WTC11 (cell line): Measurements from ENCODE around the gene NT5C1A. TPM values are rescaled to one million over a fixed set of nuclear protein-coding genes. Genes with fewer than 3 reads are reported as not detected.

ENCODE experiments used
- ATAC-seq: fragments of 200-7000 bp; cut with Tn5 transposase; 2 replicates; pipeline ENCODE4 v1.10.0; 2021; ENCODE audit warnings: mild to moderate bottlenecking, moderate library complexity
- CTCF ChIA-PET: fragments of 300-600 bp; sonication (Branson Sonifier 250); formaldehyde crosslinking; loops from one replicate; lab custom pipeline; 2021; ENCODE audit warnings: antibody characterized with exemption; lab: Charles Lee
- POLR2A ChIA-PET: fragments of 350-600 bp; sonication (Branson Sonifier 250); formaldehyde crosslinking; loops from one replicate; lab custom pipeline; 2021; ENCODE audit warnings: antibody characterized with exemption; lab: Charles Lee
- DNase-seq: peaks from one replicate; pipeline ENCODE4 v3.0.0; 2021; ENCODE audit warnings: low spot score
- H3K27ac Mint-ChIP-seq: 2 replicates; pipeline ENCODE4 v1.8.0; 2021; ENCODE audit warnings: mixed read lengths
- H3K27me3 Mint-ChIP-seq: 2 replicates; pipeline ENCODE4 v1.8.0; 2021; ENCODE audit warnings: low read depth, mild to moderate bottlenecking, moderate library complexity, mixed read lengths
- H3K36me3 Mint-ChIP-seq: 2 replicates; pipeline ENCODE4 v1.8.0; 2021; ENCODE audit warnings: mixed read lengths
- H3K4me1 Mint-ChIP-seq: 2 replicates; pipeline ENCODE4 v1.8.0; 2022; ENCODE audit warnings: mixed read lengths
- H3K4me3 Mint-ChIP-seq: 2 replicates; pipeline ENCODE4 v1.8.0; 2021; ENCODE audit warnings: mild to moderate bottlenecking, moderate library complexity, mixed read lengths
- H3K9me3 Mint-ChIP-seq: 2 replicates; pipeline ENCODE4 v1.8.0; 2021; ENCODE audit warnings: mixed read lengths
- ELF4 ChIP-seq: sonication (generic); formaldehyde crosslinking; IDR thresholded peaks from 2 replicates; pipeline ENCODE4 v1.8.1; 2022; ENCODE audit warnings: low read depth, mild to moderate bottlenecking, moderate library complexity, missing genetic modification reagents
- MYBL2 ChIP-seq: sonication (generic); formaldehyde crosslinking; IDR thresholded peaks from 2 replicates; pipeline ENCODE4 v1.8.1; 2023; ENCODE audit warnings: mild to moderate bottlenecking, moderate library complexity, missing genetic modification reagents
- NFE2L1 ChIP-seq: sonication (generic); formaldehyde crosslinking; IDR thresholded peaks from 2 replicates; pipeline ENCODE4 v1.8.1; 2023; ENCODE audit warnings: missing genetic modification reagents
- NR1H2 ChIP-seq: sonication (generic); formaldehyde crosslinking; IDR thresholded peaks from 2 replicates; pipeline ENCODE4 v1.9.0; 2021; ENCODE audit warnings: mild to moderate bottlenecking, moderate library complexity, missing genetic modification reagents
- RORB ChIP-seq: fragments of 250-450 bp; sonication (Bioruptor Pico); IDR thresholded peaks from 2 replicates; pipeline ENCODE4 v1.9.0; 2021; ENCODE audit warnings: mild to moderate bottlenecking
- SP1 ChIP-seq: sonication (generic); formaldehyde crosslinking; conservative IDR thresholded peaks from 2 replicates; pipeline ENCODE4 v1.8.1; 2022; ENCODE audit warnings: missing genetic modification reagents
- TCF7 ChIP-seq: sonication (generic); formaldehyde crosslinking; IDR thresholded peaks from 2 replicates; pipeline ENCODE4 v1.8.0; 2022; ENCODE audit warnings: mild to moderate bottlenecking, low read depth, missing genetic modification reagents, moderate library complexity
- TEAD1 ChIP-seq: sonication (generic); formaldehyde crosslinking; IDR thresholded peaks from 2 replicates; pipeline ENCODE4 v1.8.0; 2022; ENCODE audit warnings: mild to moderate bottlenecking, missing genetic modification reagents
- TEAD4 ChIP-seq: sonication (generic); formaldehyde crosslinking; IDR thresholded peaks from 2 replicates; pipeline ENCODE4 v1.8.0; 2022; ENCODE audit warnings: mild to moderate bottlenecking, missing genetic modification reagents
- ZBTB21 ChIP-seq: sonication (generic); formaldehyde crosslinking; IDR thresholded peaks from 2 replicates; pipeline ENCODE4 v1.8.1; 2023; ENCODE audit warnings: mild to moderate bottlenecking, missing genetic modification reagents, borderline replicate concordance
- ZNF138 ChIP-seq: sonication (generic); formaldehyde crosslinking; conservative IDR thresholded peaks from 2 replicates; pipeline ENCODE4 v1.8.1; 2022; ENCODE audit warnings: mild to moderate bottlenecking, moderate library complexity, missing genetic modification reagents
- ZNF396 ChIP-seq: fragments of 250-450 bp; sonication (Bioruptor Pico); IDR thresholded peaks from 2 replicates; pipeline ENCODE4 v1.8.0; 2021; ENCODE audit warnings: mild to moderate bottlenecking, moderate library complexity, borderline replicate concordance
- ZNF416 ChIP-seq: fragments of 250-450 bp; sonication (Bioruptor Pico); IDR thresholded peaks from 2 replicates; pipeline ENCODE4 v1.9.0; 2021; ENCODE audit warnings: mild to moderate bottlenecking, inconsistent platforms
- total RNA-seq: library from RNA; stranded (reverse); gene quantifications from 3 replicates; pipeline ENCODE4 v1.2.3, GENCODE V29; 2021
- TF ChIP-seq, protein P1 (sequence below): sonication (generic); formaldehyde crosslinking; IDR thresholded peaks from 2 replicates; pipeline ENCODE4 v1.8.0; 2023; ENCODE audit warnings: missing genetic modification reagents
- TF ChIP-seq, protein P2 (sequence below): sonication (generic); formaldehyde crosslinking; IDR thresholded peaks from 2 replicates; pipeline ENCODE4 v1.8.0; 2022; ENCODE audit warnings: missing genetic modification reagents
- TF ChIP-seq, protein P3 (sequence below): sonication (generic); formaldehyde crosslinking; IDR thresholded peaks from 2 replicates; pipeline ENCODE4 v1.8.0; 2022; ENCODE audit warnings: mild to moderate bottlenecking, missing genetic modification reagents
- TF ChIP-seq, protein P4 (sequence below): sonication (generic); formaldehyde crosslinking; IDR thresholded peaks from 2 replicates; pipeline ENCODE4 v1.8.1; 2023; ENCODE audit warnings: mild to moderate bottlenecking, missing genetic modification reagents
- TF ChIP-seq, protein P5 (sequence below): sonication (generic); formaldehyde crosslinking; IDR thresholded peaks from 2 replicates; pipeline ENCODE4 v1.8.1; 2022; ENCODE audit warnings: mild to moderate bottlenecking, missing genetic modification reagents, moderate library complexity, borderline replicate concordance
- TF ChIP-seq, protein P6 (sequence below): sonication (generic); formaldehyde crosslinking; conservative IDR thresholded peaks from 2 replicates; pipeline ENCODE4 v1.8.1; 2023; ENCODE audit warnings: mild to moderate bottlenecking, low read depth, missing genetic modification reagents, moderate library complexity
- TF ChIP-seq, protein P7 (sequence below): sonication (generic); formaldehyde crosslinking; IDR thresholded peaks from 2 replicates; pipeline ENCODE4 v1.8.1; 2022; ENCODE audit warnings: low read depth, missing genetic modification reagents, borderline replicate concordance
- TF ChIP-seq, protein P8 (sequence below): fragments of 250-450 bp; sonication (Bioruptor Pico); conservative IDR thresholded peaks from 2 replicates; pipeline ENCODE4 v1.9.0; 2021; ENCODE audit warnings: mild to moderate bottlenecking

NT5C1A gene
- total RNA-seq, 1 experiment from 2014 or later, result not detected

DNA sequence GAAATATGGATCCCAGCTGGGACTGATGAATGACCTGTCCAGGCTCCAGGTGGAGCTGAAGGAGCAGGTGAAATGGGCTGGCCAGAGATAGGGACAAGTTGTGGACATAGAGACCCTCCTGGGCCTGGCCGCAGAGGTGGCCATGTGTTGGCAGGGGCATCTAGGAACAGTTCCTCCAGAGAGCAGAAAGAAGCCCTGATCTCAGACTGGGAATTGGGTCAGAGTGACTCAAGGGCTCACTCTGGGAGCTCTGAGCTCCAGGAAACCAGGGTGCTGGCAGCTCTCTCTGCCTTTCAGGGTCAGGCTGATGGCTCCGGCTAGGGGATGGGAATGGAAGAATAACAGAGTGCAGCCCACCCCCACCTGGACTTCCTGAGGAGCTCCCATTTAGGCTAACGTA, 3.0 kb downstream of the NT5C1A start:
- no peak for DNase-seq
- H3K36me3 Mint-ChIP-seq, result no peaks in the 10 kb centered on the region
- ATAC-seq, result no peak
- H3K9me3 Mint-ChIP-seq, result no peaks in the 10 kb centered on the region
- H3K27me3 Mint-ChIP-seq, result peaks cover 100% of the 10 kb centered on the region
- no peak overlapping the region for H3K4me3 Mint-ChIP-seq
- H3K4me1 Mint-ChIP-seq, result no peaks in the 10 kb centered on the region
- POLR2A ChIA-PET, result no interaction called here
- no peak overlapping the region for H3K27ac Mint-ChIP-seq
- CTCF ChIA-PET, result interaction anchor here (0.6 to 5.7 kb wide), 5 partner anchors 10 to 59 kb away, joined by 3 to 90 read pairs (median 4); partner anchors contain the start of gene HPCAL4
- TF ChIP-seq RORB, result no peak
- no peak for TF ChIP-seq ZNF396
- TF ChIP-seq, protein P1, sequence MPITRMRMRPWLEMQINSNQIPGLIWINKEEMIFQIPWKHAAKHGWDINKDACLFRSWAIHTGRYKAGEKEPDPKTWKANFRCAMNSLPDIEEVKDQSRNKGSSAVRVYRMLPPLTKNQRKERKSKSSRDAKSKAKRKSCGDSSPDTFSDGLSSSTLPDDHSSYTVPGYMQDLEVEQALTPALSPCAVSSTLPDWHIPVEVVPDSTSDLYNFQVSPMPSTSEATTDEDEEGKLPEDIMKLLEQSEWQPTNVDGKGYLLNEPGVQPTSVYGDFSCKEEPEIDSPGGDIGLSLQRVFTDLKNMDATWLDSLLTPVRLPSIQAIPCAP (CRISPR knock-in tag), result no peak
- no peak for TF ChIP-seq ELF4 (CRISPR knock-in tag)
- no peak for TF ChIP-seq ZNF416 (CRISPR knock-in tag)
- no peak for TF ChIP-seq SP1
- TF ChIP-seq, protein P2, sequence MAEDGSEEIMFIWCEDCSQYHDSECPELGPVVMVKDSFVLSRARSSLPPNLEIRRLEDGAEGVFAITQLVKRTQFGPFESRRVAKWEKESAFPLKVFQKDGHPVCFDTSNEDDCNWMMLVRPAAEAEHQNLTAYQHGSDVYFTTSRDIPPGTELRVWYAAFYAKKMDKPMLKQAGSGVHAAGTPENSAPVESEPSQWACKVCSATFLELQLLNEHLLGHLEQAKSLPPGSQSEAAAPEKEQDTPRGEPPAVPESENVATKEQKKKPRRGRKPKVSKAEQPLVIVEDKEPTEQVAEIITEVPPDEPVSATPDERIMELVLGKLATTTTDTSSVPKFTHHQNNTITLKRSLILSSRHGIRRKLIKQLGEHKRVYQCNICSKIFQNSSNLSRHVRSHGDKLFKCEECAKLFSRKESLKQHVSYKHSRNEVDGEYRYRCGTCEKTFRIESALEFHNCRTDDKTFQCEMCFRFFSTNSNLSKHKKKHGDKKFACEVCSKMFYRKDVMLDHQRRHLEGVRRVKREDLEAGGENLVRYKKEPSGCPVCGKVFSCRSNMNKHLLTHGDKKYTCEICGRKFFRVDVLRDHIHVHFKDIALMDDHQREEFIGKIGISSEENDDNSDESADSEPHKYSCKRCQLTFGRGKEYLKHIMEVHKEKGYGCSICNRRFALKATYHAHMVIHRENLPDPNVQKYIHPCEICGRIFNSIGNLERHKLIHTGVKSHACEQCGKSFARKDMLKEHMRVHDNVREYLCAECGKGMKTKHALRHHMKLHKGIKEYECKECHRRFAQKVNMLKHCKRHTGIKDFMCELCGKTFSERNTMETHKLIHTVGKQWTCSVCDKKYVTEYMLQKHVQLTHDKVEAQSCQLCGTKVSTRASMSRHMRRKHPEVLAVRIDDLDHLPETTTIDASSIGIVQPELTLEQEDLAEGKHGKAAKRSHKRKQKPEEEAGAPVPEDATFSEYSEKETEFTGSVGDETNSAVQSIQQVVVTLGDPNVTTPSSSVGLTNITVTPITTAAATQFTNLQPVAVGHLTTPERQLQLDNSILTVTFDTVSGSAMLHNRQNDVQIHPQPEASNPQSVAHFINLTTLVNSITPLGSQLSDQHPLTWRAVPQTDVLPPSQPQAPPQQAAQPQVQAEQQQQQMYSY (CRISPR knock-in tag), result no peak
- no peak for TF ChIP-seq MYBL2 (CRISPR knock-in tag)
- TF ChIP-seq TCF7 (CRISPR knock-in tag), result no peak
- no peak for TF ChIP-seq ZNF138 (CRISPR knock-in tag)
- TF ChIP-seq TEAD1, result no peak
- no peak for TF ChIP-seq TEAD4 (CRISPR knock-in tag)
- TF ChIP-seq, protein P3, sequence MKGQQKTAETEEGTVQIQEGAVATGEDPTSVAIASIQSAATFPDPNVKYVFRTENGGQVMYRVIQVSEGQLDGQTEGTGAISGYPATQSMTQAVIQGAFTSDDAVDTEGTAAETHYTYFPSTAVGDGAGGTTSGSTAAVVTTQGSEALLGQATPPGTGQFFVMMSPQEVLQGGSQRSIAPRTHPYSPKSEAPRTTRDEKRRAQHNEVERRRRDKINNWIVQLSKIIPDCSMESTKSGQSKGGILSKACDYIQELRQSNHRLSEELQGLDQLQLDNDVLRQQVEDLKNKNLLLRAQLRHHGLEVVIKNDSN (CRISPR knock-in tag), result no peak
- no peak for TF ChIP-seq ZBTB21 (CRISPR knock-in tag)
- no peak for TF ChIP-seq NFE2L1 (CRISPR knock-in tag)
- TF ChIP-seq, protein P4, sequence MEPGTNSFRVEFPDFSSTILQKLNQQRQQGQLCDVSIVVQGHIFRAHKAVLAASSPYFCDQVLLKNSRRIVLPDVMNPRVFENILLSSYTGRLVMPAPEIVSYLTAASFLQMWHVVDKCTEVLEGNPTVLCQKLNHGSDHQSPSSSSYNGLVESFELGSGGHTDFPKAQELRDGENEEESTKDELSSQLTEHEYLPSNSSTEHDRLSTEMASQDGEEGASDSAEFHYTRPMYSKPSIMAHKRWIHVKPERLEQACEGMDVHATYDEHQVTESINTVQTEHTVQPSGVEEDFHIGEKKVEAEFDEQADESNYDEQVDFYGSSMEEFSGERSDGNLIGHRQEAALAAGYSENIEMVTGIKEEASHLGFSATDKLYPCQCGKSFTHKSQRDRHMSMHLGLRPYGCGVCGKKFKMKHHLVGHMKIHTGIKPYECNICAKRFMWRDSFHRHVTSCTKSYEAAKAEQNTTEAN (CRISPR knock-in tag), result no peak
- TF ChIP-seq, protein P5, sequence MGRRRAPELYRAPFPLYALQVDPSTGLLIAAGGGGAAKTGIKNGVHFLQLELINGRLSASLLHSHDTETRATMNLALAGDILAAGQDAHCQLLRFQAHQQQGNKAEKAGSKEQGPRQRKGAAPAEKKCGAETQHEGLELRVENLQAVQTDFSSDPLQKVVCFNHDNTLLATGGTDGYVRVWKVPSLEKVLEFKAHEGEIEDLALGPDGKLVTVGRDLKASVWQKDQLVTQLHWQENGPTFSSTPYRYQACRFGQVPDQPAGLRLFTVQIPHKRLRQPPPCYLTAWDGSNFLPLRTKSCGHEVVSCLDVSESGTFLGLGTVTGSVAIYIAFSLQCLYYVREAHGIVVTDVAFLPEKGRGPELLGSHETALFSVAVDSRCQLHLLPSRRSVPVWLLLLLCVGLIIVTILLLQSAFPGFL (CRISPR knock-in tag), result no peak

DNA sequence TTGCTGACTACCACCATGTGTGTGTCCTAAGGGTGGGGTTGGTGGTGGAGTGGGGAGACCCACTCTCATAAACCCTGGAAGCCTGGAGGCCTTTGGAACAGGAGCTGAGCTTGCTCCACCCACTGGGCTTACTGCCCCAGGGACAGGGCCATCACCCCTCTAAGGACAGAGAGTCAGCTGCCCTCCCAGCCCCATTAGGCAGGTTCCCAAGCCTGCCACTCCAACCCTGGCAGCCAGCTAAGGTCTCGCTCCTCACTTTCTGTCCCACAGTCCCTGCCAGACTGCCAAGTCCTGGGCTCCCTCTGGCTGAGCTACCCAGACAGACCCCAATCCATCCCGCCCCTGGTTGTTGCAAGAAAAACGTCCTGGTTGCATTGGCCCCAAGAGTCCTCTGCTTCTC, 3.8 kb downstream of the NT5C1A start:
- Mint-ChIP-seq H3K36me3 (no peaks in the 10 kb centered on the region), H3K4me1 (no peaks in the 10 kb centered on the region), H3K27ac (no peak overlapping the region), H3K27me3 (peaks cover 100% of the 10 kb centered on the region), H3K9me3 (no peaks in the 10 kb centered on the region), H3K4me3 (no peak overlapping the region)
- ChIA-PET POLR2A (no interaction called here), CTCF (interaction anchor here (1.1 to 5.7 kb wide), 4 partner anchors 9 to 62 kb away, joined by 4 to 90 read pairs (median 11); no protein-coding TSS in a partner anchor)
- DNase-seq (no peak), ATAC-seq (no peak)
- TF ChIP-seq ZNF138 (CRISPR knock-in tag) (no peak), NR1H2 (CRISPR knock-in tag) (no peak)
- TF ChIP-seq, protein P6, sequence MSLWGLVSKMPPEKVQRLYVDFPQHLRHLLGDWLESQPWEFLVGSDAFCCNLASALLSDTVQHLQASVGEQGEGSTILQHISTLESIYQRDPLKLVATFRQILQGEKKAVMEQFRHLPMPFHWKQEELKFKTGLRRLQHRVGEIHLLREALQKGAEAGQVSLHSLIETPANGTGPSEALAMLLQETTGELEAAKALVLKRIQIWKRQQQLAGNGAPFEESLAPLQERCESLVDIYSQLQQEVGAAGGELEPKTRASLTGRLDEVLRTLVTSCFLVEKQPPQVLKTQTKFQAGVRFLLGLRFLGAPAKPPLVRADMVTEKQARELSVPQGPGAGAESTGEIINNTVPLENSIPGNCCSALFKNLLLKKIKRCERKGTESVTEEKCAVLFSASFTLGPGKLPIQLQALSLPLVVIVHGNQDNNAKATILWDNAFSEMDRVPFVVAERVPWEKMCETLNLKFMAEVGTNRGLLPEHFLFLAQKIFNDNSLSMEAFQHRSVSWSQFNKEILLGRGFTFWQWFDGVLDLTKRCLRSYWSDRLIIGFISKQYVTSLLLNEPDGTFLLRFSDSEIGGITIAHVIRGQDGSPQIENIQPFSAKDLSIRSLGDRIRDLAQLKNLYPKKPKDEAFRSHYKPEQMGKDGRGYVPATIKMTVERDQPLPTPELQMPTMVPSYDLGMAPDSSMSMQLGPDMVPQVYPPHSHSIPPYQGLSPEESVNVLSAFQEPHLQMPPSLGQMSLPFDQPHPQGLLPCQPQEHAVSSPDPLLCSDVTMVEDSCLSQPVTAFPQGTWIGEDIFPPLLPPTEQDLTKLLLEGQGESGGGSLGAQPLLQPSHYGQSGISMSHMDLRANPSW (CRISPR knock-in tag), result no peak
- TF ChIP-seq, protein P7, sequence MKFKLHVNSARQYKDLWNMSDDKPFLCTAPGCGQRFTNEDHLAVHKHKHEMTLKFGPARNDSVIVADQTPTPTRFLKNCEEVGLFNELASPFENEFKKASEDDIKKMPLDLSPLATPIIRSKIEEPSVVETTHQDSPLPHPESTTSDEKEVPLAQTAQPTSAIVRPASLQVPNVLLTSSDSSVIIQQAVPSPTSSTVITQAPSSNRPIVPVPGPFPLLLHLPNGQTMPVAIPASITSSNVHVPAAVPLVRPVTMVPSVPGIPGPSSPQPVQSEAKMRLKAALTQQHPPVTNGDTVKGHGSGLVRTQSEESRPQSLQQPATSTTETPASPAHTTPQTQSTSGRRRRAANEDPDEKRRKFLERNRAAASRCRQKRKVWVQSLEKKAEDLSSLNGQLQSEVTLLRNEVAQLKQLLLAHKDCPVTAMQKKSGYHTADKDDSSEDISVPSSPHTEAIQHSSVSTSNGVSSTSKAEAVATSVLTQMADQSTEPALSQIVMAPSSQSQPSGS, result no peak
- TF ChIP-seq, protein P8, sequence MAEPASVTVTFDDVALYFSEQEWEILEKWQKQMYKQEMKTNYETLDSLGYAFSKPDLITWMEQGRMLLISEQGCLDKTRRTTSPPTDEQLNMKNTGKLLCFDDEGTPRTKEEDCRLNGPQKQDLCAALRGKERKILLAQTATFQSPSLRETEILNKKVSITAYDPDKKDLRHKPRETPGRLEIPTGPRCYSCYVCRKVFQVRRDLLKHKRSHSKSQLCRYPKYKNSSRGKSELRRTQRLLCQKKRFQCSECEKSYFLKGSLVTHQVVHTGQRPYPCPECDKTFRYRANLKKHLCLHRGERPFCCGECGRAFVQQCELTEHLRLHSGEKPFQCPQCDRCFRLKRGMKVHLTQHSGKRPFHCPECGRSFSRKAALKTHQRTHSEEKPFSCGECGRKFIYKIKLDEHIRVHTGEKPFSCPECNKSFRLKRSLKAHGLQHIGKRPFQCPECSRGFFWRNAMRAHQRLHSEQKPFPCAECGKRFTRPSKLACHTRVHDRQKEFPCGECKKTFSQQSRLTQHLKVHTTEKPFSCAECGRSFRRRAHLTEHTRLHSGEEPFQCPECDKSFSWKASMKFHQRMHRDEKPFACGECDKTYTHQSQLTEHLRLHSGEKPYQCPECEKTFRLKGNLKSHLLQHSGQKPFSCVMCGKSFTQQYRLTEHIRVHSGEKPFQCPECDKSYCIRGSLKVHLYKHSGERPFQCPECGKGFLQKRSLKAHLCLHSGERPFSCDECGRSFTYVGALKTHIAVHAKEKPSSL (CRISPR knock-in tag), result no peak
